Endothelial cell of umbilical vein (primary cell): ENCODE data around the gene FOXK1. TPM values are rescaled to one million over a fixed set of nuclear protein-coding genes. Genes with fewer than 3 reads are reported as not detected.

ENCODE experiments used
- BruUV-seq: library from RNA; stranded (reverse); fragments of 400-500 nt; replicated peaks from 2 replicates; lab custom pipeline; 2021; lab: Mats Ljungman, UMichigan
- CTCF ChIA-PET: fragments of 300-600, 350-600 bp; sonication (Branson Sonifier 250); formaldehyde crosslinking; loops from one replicate; lab custom pipeline; 2021; ENCODE audit warnings: antibody characterized with exemption, inconsistent platforms; lab: Charles Lee
- POLR2A ChIA-PET: fragments of 300-600, 350-600 bp; sonication (Branson Sonifier 250); formaldehyde crosslinking; loops from one replicate; lab custom pipeline; 2021; ENCODE audit warnings: antibody characterized with exemption, inconsistent platforms; lab: Charles Lee
- DNase-seq: peaks from one replicate; pipeline ENCODE4 v3.0.0-alpha.2; 2011; ENCODE audit warnings: low read depth, low spot score
- FAIRE-seq: peaks from 2 replicates; lab custom pipeline; 2011; peaks lifted over from hg19 to GRCh38; lab: Jason Lieb, UNC
- H2AFZ ChIP-seq: 2 replicates; pipeline ENCODE4 v1.6.0; 2012; ENCODE audit warnings: low read depth, low read length, control low read depth, inconsistent platforms
- H3K27ac ChIP-seq: 2 replicates; pipeline ENCODE4 v1.5.1; 2011; ENCODE audit warnings: low read depth, mild to moderate bottlenecking, control low read depth, low read length, moderate library complexity; ENCODE audit not compliant: insufficient read depth
- H3K27me3 ChIP-seq, 2 experiments: 2 replicates each; pipeline versions ENCODE4 v1.6.0 to v1.6.1; 2011; ENCODE audit warnings: low read length in 2 of 2, mixed read lengths in 1 of 2; ENCODE audit not compliant: control insufficient read depth in 2 of 2, insufficient read depth in 2 of 2
- H3K36me3 ChIP-seq, 2 experiments: 2 replicates in 1 of 2; 3 replicates in 1 of 2; pipeline ENCODE4 v1.5.1; 2011; ENCODE audit warnings: low read length in 2 of 2, mild to moderate bottlenecking in 1 of 2, moderate library complexity in 1 of 2; ENCODE audit not compliant: control insufficient read depth in 2 of 2, insufficient read depth in 2 of 2; ENCODE audit errors: extremely low read depth in 1 of 2
- H3K4me1 ChIP-seq: 3 replicates; pipeline ENCODE4 v1.5.1; 2011; ENCODE audit warnings: mild to moderate bottlenecking, low read length; ENCODE audit not compliant: control insufficient read depth, insufficient read depth; ENCODE audit errors: extremely low read depth
- H3K4me2 ChIP-seq: 2 replicates; pipeline ENCODE4 v1.6.1; 2011; ENCODE audit warnings: low read length, control low read depth, mixed read lengths; ENCODE audit not compliant: insufficient read depth
- H3K4me3 ChIP-seq, 3 experiments: fragments of 200-600 bp in 1 of 3; sonication (generic), shearing (Covaris generic) in 1 of 3; replicated peaks in 1 of 3; 2 replicates each; pipeline ENCODE4 v1.5.1; 2011 to 2016; ENCODE audit warnings: control low read depth in 3 of 3, low read length in 3 of 3, mild to moderate bottlenecking in 2 of 3, inconsistent platforms in 1 of 3, low read depth in 1 of 3, moderate library complexity in 1 of 3; ENCODE audit not compliant: insufficient read depth in 1 of 3
- H3K79me2 ChIP-seq: 2 replicates; pipeline ENCODE4 v1.6.0; 2012; ENCODE audit warnings: low read length, inconsistent platforms; ENCODE audit not compliant: control insufficient read depth, insufficient read depth
- H3K9ac ChIP-seq: replicated peaks from 2 replicates; pipeline ENCODE3; 2011; ENCODE audit warnings: low read length, control low read depth; ENCODE audit not compliant: insufficient read depth; ENCODE audit errors: extremely low read depth
- H3K9me1 ChIP-seq: replicated peaks from 3 replicates; pipeline ENCODE4 v1.6.0; 2011; ENCODE audit warnings: mild to moderate bottlenecking, low read length; ENCODE audit not compliant: control insufficient read depth, insufficient read depth; ENCODE audit errors: extremely low read depth
- H3K9me3 ChIP-seq: replicated peaks from 2 replicates; pipeline ENCODE4 v1.5.1; 2012; ENCODE audit warnings: low read length, inconsistent platforms; ENCODE audit not compliant: control insufficient read depth, insufficient read depth
- H4K20me1 ChIP-seq: replicated peaks from 2 replicates; pipeline ENCODE3; 2011; ENCODE audit warnings: mild to moderate bottlenecking, low read length; ENCODE audit not compliant: control insufficient read depth, insufficient read depth; ENCODE audit errors: extremely low read depth
- CTCF ChIP-seq, 2 donors: IDR thresholded peaks; 1 replicate in 1 of 2; 2 replicates in 1 of 2; pipeline ENCODE4 v1.5.1; 2011; ENCODE audit warnings: low read length in 2 of 2, mild to moderate bottlenecking in 2 of 2, moderate library complexity in 2 of 2, control low read depth in 1 of 2, inconsistent platforms in 1 of 2, low read depth in 1 of 2; ENCODE audit not compliant: insufficient read depth in 1 of 2; ENCODE audit errors: extremely low read depth in 1 of 2
- EZH2 ChIP-seq: IDR thresholded peaks from 2 replicates; pipeline ENCODE4 v1.6.1; 2012; ENCODE audit warnings: borderline replicate concordance, low read depth, mild to moderate bottlenecking, moderate library complexity, low read length, inconsistent platforms; ENCODE audit not compliant: severe bottlenecking
- FOS ChIP-seq: IDR thresholded peaks from 2 replicates; pipeline ENCODE4 v1.6.1; 2011; ENCODE audit warnings: mild to moderate bottlenecking, low read length, moderate library complexity, borderline replicate concordance; ENCODE audit not compliant: insufficient read depth
- GATA2 ChIP-seq: IDR thresholded peaks from 2 replicates; pipeline ENCODE4 v1.7.0; 2011; ENCODE audit warnings: low read depth, mild to moderate bottlenecking, moderate library complexity, mixed read lengths, low read length; ENCODE audit not compliant: insufficient read length, insufficient read depth
- JUN ChIP-seq: IDR thresholded peaks from 2 replicates; pipeline ENCODE4 v1.6.1; 2011; ENCODE audit warnings: borderline replicate concordance, low read depth; ENCODE audit not compliant: insufficient read length, insufficient read depth
- MAX ChIP-seq: IDR thresholded peaks from 2 replicates; pipeline ENCODE4 v1.6.1; 2011; ENCODE audit not compliant: insufficient read depth, insufficient read length
- MYC ChIP-seq: IDR thresholded peaks from one replicate; pipeline ENCODE4 v1.6.1; 2011; ENCODE audit warnings: mild to moderate bottlenecking, low read depth, low read length
- POLR2A ChIP-seq: IDR thresholded peaks from 2 replicates; pipeline ENCODE4 v1.6.1; 2012; ENCODE audit warnings: low read depth, mild to moderate bottlenecking, control low read depth, low read length
- POLR2AphosphoS5 ChIP-seq: IDR thresholded peaks from 2 replicates; pipeline ENCODE4 v1.6.1; 2012; ENCODE audit warnings: low read depth, mild to moderate bottlenecking, control low read depth, low read length, moderate library complexity; ENCODE audit not compliant: insufficient read depth
- dilution Hi-C: fragments of 300-500 bp; cut with MboI; formaldehyde crosslinking; loops from one replicate; pipeline ENCODE4 v1.15.0; 2019; ENCODE audit warnings: low sequenced_read_pairs; ENCODE audit not compliant: extremely low pct_ligation_motif_present
- intact Hi-C: fragments of 100-400 bp; cut with micrococcal nuclease; formaldehyde crosslinking; loops from one replicate; pipeline ENCODE4 v1.10.0; 2022
- polyA plus RNA-seq, 4 experiments: library from polyadenylated mRNA; depleted of rRNA in 3 of 4; stranded (reverse) in 3 of 4; unstranded in 1 of 4; fragments of >200 nt; gene quantifications; 2 replicates each; pipeline versions ENCODE4 v1.2.1 to v1.2.3, GENCODE V29; 2011 to 2012; ENCODE audit warnings: missing spikeins in 1 of 4
- total RNA-seq: library from RNA; stranded (reverse); gene quantifications from 2 replicates; pipeline ENCODE4 v1.2.3, GENCODE V29; 2021

The FOXK1 gene
- total and polyA plus RNA-seq, 2 donors (not counting 3 experiments of a cell fraction or from before 2014, with no cell fraction given): 8.0 to 52.1 TPM

- H3K4me3 ChIP-seq: no peak overlapping the region
- H3K9me1 ChIP-seq: no peaks in the 10 kb centered on the region
- intact Hi-C loops: no loop called here
- FAIRE-seq: no peak
- ChIA-PET POLR2A (no interaction called here), CTCF (interaction anchor here (1.1 kb wide), 1 partner anchor 28 kb away, joined by 3 read pairs; no protein-coding TSS in a partner anchor)
- no peaks in the 10 kb centered on the region for H3K27me3 ChIP-seq
- no peak overlapping the region for H3K9ac ChIP-seq
- peaks cover 0 to 6% of the 10 kb centered on the region in 2 experiments for H3K36me3 ChIP-seq
- H4K20me1 ChIP-seq: no peaks in the 10 kb centered on the region
- no peak overlapping the region for H3K4me2 ChIP-seq
- no TSS peak for BruUV-seq
- peaks cover 67% of the 10 kb centered on the region for H3K79me2 ChIP-seq
- dilution Hi-C loops: no loop called here
- no peak for TF ChIP-seq FOS
- TF ChIP-seq JUN: no peak
- no peak for TF ChIP-seq MAX
- H3K4me1 ChIP-seq: peaks cover 20% of the 10 kb centered on the region
- H3K27ac ChIP-seq: no peak overlapping the region
- no peak for DNase-seq
- H3K9me3 ChIP-seq: no peaks in the 10 kb centered on the region
- H2AFZ ChIP-seq: no peak overlapping the region
Observed at GRCh38 chr7:4729266-4729665, 47.2 kb downstream of the FOXK1 start.

GRCh38 chr7:4730276-4730675 lies 48.2 kb downstream of the FOXK1 start:
- ChIA-PET POLR2A (no interaction called here), CTCF (interaction anchor here (1.1 kb wide), 1 partner anchor 29 kb away, joined by 3 read pairs; no protein-coding TSS in a partner anchor)
- Histone ChIP-seq H3K27me3 (no peaks in the 10 kb centered on the region), H3K9me3 (no peaks in the 10 kb centered on the region), H3K4me2 (no peak overlapping the region), H3K36me3 (peaks cover 0 to 6% of the 10 kb centered on the region in 2 experiments), H3K4me1 (peaks cover 14% of the 10 kb centered on the region), H3K9me1 (no peaks in the 10 kb centered on the region), H4K20me1 (no peaks in the 10 kb centered on the region), H3K4me3 (no peak overlapping the region), H3K27ac (no peak overlapping the region), H3K79me2 (peaks cover 65% of the 10 kb centered on the region), H3K9ac (no peak overlapping the region), H2AFZ (no peak overlapping the region)
- intact Hi-C loops (no loop called here), dilution Hi-C loops (no loop called here)
- TF ChIP-seq POLR2A: no peak
- no peak for TF ChIP-seq FOS
- no peak for TF ChIP-seq MAX
- no peak for TF ChIP-seq MYC
- TF ChIP-seq EZH2: no peak
- no peak for TF ChIP-seq POLR2AphosphoS5
- no peak for TF ChIP-seq CTCF (IDR thresholded peaks at IDR 0.05; ENCODE audit: extremely low read depth in 1 of 2, insufficient read depth in 1 of 2, low read depth in 1 of 2, low read length in 2 of 2)
- TF ChIP-seq GATA2: no peak
- no peak for TF ChIP-seq JUN
- FAIRE-seq (no peak), DNase-seq (no peak)
- BruUV-seq: no TSS peak
